ENCODE data around the gene TMF1.

The TMF1 gene

GRCh38 chr3:69066121-69066520 is 14.0 kb upstream of the TMF1 start:
- Mint-ChIP-seq H3K4me3 (no peak overlapping the region), H3K27ac (ENCODE audit: low read depth) (peak overlapping the region; percentile 71), H3K9me3 (no peaks in the 10 kb centered on the region), H3K4me1 (peaks cover 33% of the 10 kb centered on the region), H3K27me3 (no peaks in the 10 kb centered on the region), H3K36me3 (ENCODE audit: insufficient read depth) (peaks cover 16% of the 10 kb centered on the region)
- ATAC-seq (replicated peaks; ENCODE audit: extremely low read depth, poor library complexity, severe bottlenecking), result no peak
- DNase-seq (ENCODE audit: low spot score in 2 of 2), result no peak

- Mint-ChIP-seq H3K9me3 (no peaks in the 10 kb centered on the region), H3K27ac (ENCODE audit: low read depth) (peak overlapping the region; percentile 71), H3K36me3 (ENCODE audit: insufficient read depth) (peaks cover 15% of the 10 kb centered on the region), H3K4me1 (peaks cover 28% of the 10 kb centered on the region), H3K4me3 (peak overlapping the region; percentile 53), H3K27me3 (no peaks in the 10 kb centered on the region)
- peak; percentile 87 for ATAC-seq (replicated peaks; ENCODE audit: extremely low read depth, poor library complexity, severe bottlenecking)
- no peak for DNase-seq (ENCODE audit: low spot score in 2 of 2)
These were observed 13.3 kb upstream of the TMF1 start for GRCh38 chr3:69065318-69065964.

GRCh38 chr3:69063636-69064035 is 11.5 kb upstream of the TMF1 start:
- H3K9me3 Mint-ChIP-seq, result no peaks in the 10 kb centered on the region
- H3K4me3 Mint-ChIP-seq, result peak overlapping the region; percentile 27
- DNase-seq (ENCODE audit: low spot score in 2 of 2), result no peak
- H3K27ac Mint-ChIP-seq (ENCODE audit: low read depth), result peak overlapping the region; percentile 34
- no peaks in the 10 kb centered on the region for H3K27me3 Mint-ChIP-seq
- H3K36me3 Mint-ChIP-seq (ENCODE audit: insufficient read depth), result peaks cover 19% of the 10 kb centered on the region
- H3K4me1 Mint-ChIP-seq, result peaks cover 40% of the 10 kb centered on the region
- ATAC-seq (replicated peaks; ENCODE audit: extremely low read depth, poor library complexity, severe bottlenecking), result no peak

DNA sequence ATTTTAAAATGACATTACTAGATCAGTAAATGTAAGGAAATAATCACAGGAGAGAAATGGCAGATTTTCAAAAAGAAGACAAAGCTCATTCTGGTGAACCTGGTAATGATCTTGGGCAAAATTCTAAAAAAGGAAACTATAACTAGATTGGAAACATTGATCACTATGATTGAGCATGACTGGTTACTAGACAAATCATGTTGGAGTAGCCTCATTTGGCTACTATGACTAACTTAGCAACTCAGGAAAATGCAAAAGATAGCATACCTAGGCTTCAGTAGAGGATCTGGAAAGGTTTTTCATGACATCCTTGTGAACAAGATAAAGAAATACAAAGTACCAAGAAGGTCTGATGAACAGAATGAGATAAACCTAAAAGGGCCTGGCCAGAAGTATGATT is 7.6 kb upstream of the TMF1 start:
- no peak overlapping the region for H3K4me3 Mint-ChIP-seq
- peaks cover 33% of the 10 kb centered on the region for H3K4me1 Mint-ChIP-seq
- no peaks in the 10 kb centered on the region for H3K9me3 Mint-ChIP-seq
- no peaks in the 10 kb centered on the region for H3K27me3 Mint-ChIP-seq
- ATAC-seq (replicated peaks; ENCODE audit: extremely low read depth, poor library complexity, severe bottlenecking), result no peak
- H3K27ac Mint-ChIP-seq (ENCODE audit: low read depth), result peak overlapping the region; percentile 75
- H3K36me3 Mint-ChIP-seq (ENCODE audit: insufficient read depth), result peaks cover 21% of the 10 kb centered on the region
- no peak for DNase-seq (ENCODE audit: low spot score in 2 of 2)

- Mint-ChIP-seq H3K4me1 (peaks cover 25% of the 10 kb centered on the region), H3K9me3 (no peaks in the 10 kb centered on the region), H3K36me3 (ENCODE audit: insufficient read depth) (peaks cover 23% of the 10 kb centered on the region), H3K4me3 (peak overlapping the region; percentile 11), H3K27ac (ENCODE audit: low read depth) (peak overlapping the region; percentile 75), H3K27me3 (no peaks in the 10 kb centered on the region)
- ATAC-seq (replicated peaks; ENCODE audit: extremely low read depth, poor library complexity, severe bottlenecking) (peak; percentile 30), DNase-seq (ENCODE audit: low spot score in 2 of 2) (no peak)
These were observed 6.8 kb upstream of the TMF1 start for GRCh38 chr3:69058947-69059224.

DNA sequence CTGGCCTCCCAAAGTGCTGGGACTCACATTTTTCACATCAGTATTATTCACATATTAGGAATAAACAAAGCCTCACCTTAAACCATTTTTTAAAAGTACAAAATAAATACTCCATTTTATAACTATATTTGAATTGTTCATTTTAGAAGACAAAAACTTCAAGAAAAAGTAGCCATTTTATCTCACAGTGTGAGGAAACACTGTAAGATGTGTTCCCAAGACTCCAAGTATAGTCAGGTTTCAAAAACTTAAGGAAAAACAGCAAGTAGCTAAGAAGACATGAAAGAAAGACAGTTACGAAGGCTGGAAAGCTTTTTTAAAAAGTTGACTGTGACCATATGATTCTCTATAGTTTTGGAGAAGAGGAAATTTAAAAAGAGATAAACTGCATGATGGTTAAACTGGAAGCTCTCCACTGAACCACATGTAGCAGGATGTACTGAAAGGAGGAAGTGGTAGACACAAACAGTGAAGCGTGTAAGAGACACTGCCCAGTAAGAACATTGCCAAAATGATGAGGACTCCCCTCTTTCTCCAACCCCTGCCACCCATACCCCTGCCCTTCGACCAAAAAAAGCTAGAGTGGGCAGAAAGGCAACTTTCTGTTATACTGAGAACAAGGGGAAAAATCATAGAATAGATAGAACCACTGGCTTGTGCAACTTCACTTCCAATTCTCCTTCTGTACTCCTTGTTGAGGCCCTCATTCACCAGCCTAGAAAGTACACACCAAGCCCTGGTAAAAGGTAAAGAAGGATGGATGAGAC is 6.2 kb upstream of the TMF1 start:
- Mint-ChIP-seq H3K4me1 (peaks cover 20% of the 10 kb centered on the region), H3K36me3 (ENCODE audit: insufficient read depth) (peaks cover 24% of the 10 kb centered on the region), H3K9me3 (no peaks in the 10 kb centered on the region), H3K27ac (ENCODE audit: low read depth) (peak overlapping the region; percentile 75), H3K4me3 (peak overlapping the region; percentile 11), H3K27me3 (no peaks in the 10 kb centered on the region)
- DNase-seq (ENCODE audit: low spot score in 2 of 2), result no peak
- ATAC-seq (replicated peaks; ENCODE audit: extremely low read depth, poor library complexity, severe bottlenecking), result peak; percentile 97

DNA sequence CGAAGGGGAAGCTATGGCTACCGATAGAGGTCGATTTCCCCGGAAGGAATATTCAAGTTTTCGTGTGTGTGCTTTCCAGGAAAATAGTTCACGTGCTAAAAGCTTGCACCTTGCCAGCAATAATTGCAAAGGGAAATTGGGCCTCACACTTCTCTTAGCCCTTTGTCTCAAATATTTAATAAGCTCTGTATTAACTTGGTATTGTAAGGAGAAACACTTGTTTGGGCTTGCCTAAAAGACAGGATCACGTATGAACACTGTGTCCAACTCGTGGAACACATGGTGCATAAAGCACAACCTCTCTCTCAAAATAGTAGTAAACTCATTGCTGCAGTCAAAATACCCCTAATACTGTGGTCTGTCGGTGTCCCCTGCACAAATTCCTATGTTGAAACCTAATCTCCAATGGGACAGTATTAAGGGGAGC is 352 bp upstream of the TMF1 start:
- Mint-ChIP-seq H3K27me3 (no peaks in the 10 kb centered on the region), H3K4me3 (peak overlapping the region; percentile 98), H3K27ac (ENCODE audit: low read depth) (peak overlapping the region; percentile 99), H3K9me3 (no peaks in the 10 kb centered on the region), H3K36me3 (ENCODE audit: insufficient read depth) (peaks cover 41% of the 10 kb centered on the region), H3K4me1 (peaks cover 49% of the 10 kb centered on the region)
- DNase-seq (ENCODE audit: low spot score in 2 of 2) (no peak), ATAC-seq (replicated peaks; ENCODE audit: extremely low read depth, poor library complexity, severe bottlenecking) (no peak)

DNA sequence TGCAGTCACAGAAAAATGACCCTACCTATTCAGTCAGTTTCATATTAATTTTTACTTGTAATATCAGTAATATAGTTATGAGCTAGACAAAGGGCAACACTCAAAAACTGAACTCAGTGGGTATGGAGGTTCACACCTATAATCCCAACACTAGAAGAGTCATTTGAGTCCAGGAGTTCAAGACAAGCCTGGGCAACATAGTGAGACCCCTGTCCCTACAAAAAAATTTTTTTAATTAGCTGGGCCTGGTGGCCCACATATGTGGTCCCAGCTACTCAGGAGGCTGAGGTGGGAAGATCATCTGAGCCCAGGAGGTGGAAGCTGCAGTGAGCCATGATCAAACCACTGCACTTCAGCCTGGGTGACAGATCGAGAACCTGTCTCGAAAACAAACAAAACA is 3.1 kb downstream of the TMF1 start:
- H3K36me3 Mint-ChIP-seq (ENCODE audit: insufficient read depth), result peaks cover 47% of the 10 kb centered on the region
- H3K4me3 Mint-ChIP-seq, result no peak overlapping the region
- no peaks in the 10 kb centered on the region for H3K27me3 Mint-ChIP-seq
- H3K4me1 Mint-ChIP-seq, result peaks cover 58% of the 10 kb centered on the region
- H3K9me3 Mint-ChIP-seq, result no peaks in the 10 kb centered on the region
- no peak for ATAC-seq (replicated peaks; ENCODE audit: extremely low read depth, poor library complexity, severe bottlenecking)
- H3K27ac Mint-ChIP-seq (ENCODE audit: low read depth), result no peak overlapping the region
- DNase-seq (ENCODE audit: low spot score in 2 of 2), result no peak

GRCh38 chr3:69044608-69045007 is 7.5 kb downstream of the TMF1 start:
- Mint-ChIP-seq H3K9me3 (no peaks in the 10 kb centered on the region), H3K4me3 (no peak overlapping the region), H3K4me1 (peaks cover 34% of the 10 kb centered on the region), H3K27me3 (no peaks in the 10 kb centered on the region), H3K27ac (ENCODE audit: low read depth) (no peak overlapping the region), H3K36me3 (ENCODE audit: insufficient read depth) (peaks cover 52% of the 10 kb centered on the region)
- ATAC-seq (replicated peaks; ENCODE audit: extremely low read depth, poor library complexity, severe bottlenecking) (no peak), DNase-seq (ENCODE audit: low spot score in 2 of 2) (no peak)

DNA sequence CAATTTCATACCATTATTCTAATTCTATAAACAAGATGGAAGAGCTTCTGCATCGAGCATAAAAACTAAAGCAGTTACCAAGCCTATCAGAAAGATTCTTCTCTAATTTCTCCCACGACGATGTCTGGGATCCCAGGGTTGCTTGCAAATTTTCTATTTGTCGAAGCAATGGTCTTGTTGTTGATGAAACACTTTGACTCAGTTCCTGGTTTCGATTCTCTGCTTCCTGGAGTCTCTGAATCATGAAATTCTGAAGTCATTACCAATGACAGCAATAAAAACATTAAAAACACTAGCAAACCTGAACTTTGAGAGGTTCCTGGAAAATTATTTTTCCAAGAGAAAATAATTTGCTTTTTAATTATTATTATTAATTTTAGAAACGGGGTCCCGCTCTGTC is 18.7 kb downstream of the TMF1 start:
- peaks cover 69% of the 10 kb centered on the region for H3K36me3 Mint-ChIP-seq (ENCODE audit: insufficient read depth)
- no peak overlapping the region for H3K27ac Mint-ChIP-seq (ENCODE audit: low read depth)
- H3K4me1 Mint-ChIP-seq, result no peaks in the 10 kb centered on the region
- DNase-seq (ENCODE audit: low spot score in 2 of 2), result no peak
- no peak for ATAC-seq (replicated peaks; ENCODE audit: extremely low read depth, poor library complexity, severe bottlenecking)
- no peak overlapping the region for H3K4me3 Mint-ChIP-seq
- H3K27me3 Mint-ChIP-seq, result no peaks in the 10 kb centered on the region
- no peaks in the 10 kb centered on the region for H3K9me3 Mint-ChIP-seq

DNA sequence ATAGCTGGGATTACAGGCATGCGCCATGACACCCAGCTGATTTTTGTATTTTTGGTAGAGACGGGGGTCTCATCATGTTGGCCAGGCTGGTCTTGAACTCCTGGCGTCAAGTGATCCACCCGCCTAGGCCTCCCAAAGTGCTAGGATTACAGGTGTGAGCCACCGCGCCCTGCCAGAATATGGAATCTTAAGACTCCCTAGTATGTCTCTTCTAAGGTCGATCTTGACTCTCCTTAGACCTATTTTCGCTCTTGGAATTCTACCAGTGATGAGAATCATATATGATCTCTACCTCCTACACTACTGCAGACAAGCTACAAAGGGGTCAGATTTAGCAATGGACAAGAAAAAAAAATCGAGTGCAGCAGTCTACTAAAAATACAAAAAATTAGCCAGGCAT is 19.4 kb downstream of the TMF1 start:
- Mint-ChIP-seq H3K4me1 (no peaks in the 10 kb centered on the region), H3K27me3 (no peaks in the 10 kb centered on the region), H3K36me3 (ENCODE audit: insufficient read depth) (peaks cover 68% of the 10 kb centered on the region), H3K9me3 (no peaks in the 10 kb centered on the region), H3K4me3 (no peak overlapping the region), H3K27ac (ENCODE audit: low read depth) (no peak overlapping the region)
- no peak for ATAC-seq (replicated peaks; ENCODE audit: extremely low read depth, poor library complexity, severe bottlenecking)
- DNase-seq (ENCODE audit: low spot score in 2 of 2), result no peak

DNA sequence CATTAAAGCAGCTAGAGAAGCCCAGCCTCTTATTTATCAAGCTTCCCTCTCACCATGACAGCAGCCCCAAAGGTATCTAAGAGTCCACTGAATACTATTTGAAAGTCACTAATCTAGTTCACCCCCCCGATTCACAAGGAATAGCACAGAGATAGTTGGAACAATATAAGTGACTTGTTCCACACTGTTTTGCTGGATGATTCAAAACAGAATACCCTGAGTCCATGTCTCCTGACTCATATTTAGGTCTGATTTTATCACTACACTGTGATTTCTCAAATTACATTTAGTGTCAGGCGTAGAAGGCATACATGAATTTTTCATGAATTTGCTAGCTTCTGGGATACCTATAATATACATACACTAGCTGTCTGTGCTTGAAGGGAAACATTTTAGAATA is 20.0 kb downstream of the TMF1 start:
- H3K27me3 Mint-ChIP-seq, result no peaks in the 10 kb centered on the region
- no peak overlapping the region for H3K4me3 Mint-ChIP-seq
- H3K9me3 Mint-ChIP-seq, result no peaks in the 10 kb centered on the region
- DNase-seq (ENCODE audit: low spot score in 2 of 2) (no peak), ATAC-seq (replicated peaks; ENCODE audit: extremely low read depth, poor library complexity, severe bottlenecking) (no peak)
- H3K36me3 Mint-ChIP-seq (ENCODE audit: insufficient read depth), result peaks cover 69% of the 10 kb centered on the region
- H3K4me1 Mint-ChIP-seq, result no peaks in the 10 kb centered on the region
- no peak overlapping the region for H3K27ac Mint-ChIP-seq (ENCODE audit: low read depth)

DNA sequence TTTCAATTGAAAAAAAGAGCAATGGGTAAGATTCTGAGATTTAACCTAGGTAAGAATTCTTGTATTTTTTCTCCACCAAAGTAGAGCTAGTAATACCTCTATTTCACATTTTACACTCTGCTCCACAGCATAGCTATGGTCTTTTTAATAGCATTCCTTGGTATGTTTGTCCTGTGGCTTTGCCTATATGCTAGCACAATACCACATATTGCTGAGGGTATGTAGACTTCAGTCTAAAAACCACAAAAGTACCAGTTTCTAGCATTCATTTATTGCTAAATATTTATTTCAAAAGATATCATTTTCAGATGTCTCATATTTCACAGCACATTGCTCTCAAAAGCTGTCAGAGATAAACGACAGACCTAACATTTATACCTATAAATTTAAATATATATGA is 20.5 kb downstream of the TMF1 start:
- ATAC-seq (replicated peaks; ENCODE audit: extremely low read depth, poor library complexity, severe bottlenecking) (no peak), DNase-seq (ENCODE audit: low spot score in 2 of 2) (no peak)
- no peak overlapping the region for H3K27ac Mint-ChIP-seq (ENCODE audit: low read depth)
- H3K4me1 Mint-ChIP-seq, result no peaks in the 10 kb centered on the region
- H3K4me3 Mint-ChIP-seq, result no peak overlapping the region
- no peaks in the 10 kb centered on the region for H3K27me3 Mint-ChIP-seq
- H3K36me3 Mint-ChIP-seq (ENCODE audit: insufficient read depth), result peaks cover 64% of the 10 kb centered on the region
- no peaks in the 10 kb centered on the region for H3K9me3 Mint-ChIP-seq

All from central memory CD8-positive, alpha-beta T cell (primary cell).